PC-9 (cell line): ENCODE data around the gene KRT6C. TPM values are rescaled to one million over a fixed set of nuclear protein-coding genes. Genes with fewer than 3 reads are reported as not detected.
A peak's percentile ranks its signal among the peaks of the same experiment; 100 is the strongest.

ENCODE experiments used
- BruUV-seq: library from RNA; stranded (reverse); fragments of 400-500 nt; replicated peaks from 2 replicates; lab custom pipeline; 2021; lab: Mats Ljungman, UMichigan
- CTCF ChIA-PET: fragments of 300-600 bp; sonication (Branson Sonifier 250); formaldehyde crosslinking; loops from one replicate; lab custom pipeline; 2022; ENCODE audit warnings: antibody characterized with exemption; lab: Charles Lee
- POLR2A ChIA-PET: fragments of 300-600 bp; sonication (Branson Sonifier 250); formaldehyde crosslinking; loops from one replicate; lab custom pipeline; 2022; ENCODE audit warnings: antibody characterized with exemption; ENCODE audit not compliant: unreplicated experiment; lab: Charles Lee
- DNase-seq, 2 experiments: peaks; one replicate each; pipeline versions ENCODE4 v3.0.0 to v3.0.0-alpha.2; 2015 to 2022; ENCODE audit warnings: mixed read lengths in 1 of 2
- H2AFZ ChIP-seq: fragments of 200-600 bp; sonication (generic); 2 replicates; pipeline ENCODE4 v1.8.1; 2017; ENCODE audit warnings: antibody characterized with exemption
- H3F3A ChIP-seq: fragments of 200-600 bp; sonication (generic); 2 replicates; pipeline ENCODE4 v1.8.1; 2017; ENCODE audit warnings: antibody characterized with exemption, mild to moderate bottlenecking, low read depth; ENCODE audit not compliant: insufficient read depth
- H3K27ac ChIP-seq: fragments of 200-600 bp; sonication (generic); 2 replicates; pipeline ENCODE4 v1.6.1; 2016; ENCODE audit warnings: mixed run types
- H3K27me3 ChIP-seq: fragments of 200-600 bp; sonication (generic); 2 replicates; pipeline ENCODE4 v1.6.1; 2016; ENCODE audit warnings: low read depth, mixed run types; ENCODE audit not compliant: insufficient read depth
- H3K36me3 ChIP-seq: fragments of 200-600 bp; sonication (generic); 2 replicates; pipeline ENCODE4 v1.6.1; 2016; ENCODE audit warnings: low read depth, mixed run types
- H3K4me1 ChIP-seq: fragments of 200-600 bp; sonication (generic); replicated peaks from 2 replicates; pipeline ENCODE4 v1.6.1; 2016; ENCODE audit warnings: mixed run types; ENCODE audit not compliant: insufficient read depth
- H3K4me2 ChIP-seq: fragments of 200-600 bp; sonication (generic); 2 replicates; pipeline ENCODE4 v1.6.1; 2017; ENCODE audit warnings: mixed run types
- H3K4me3 ChIP-seq: fragments of 200-600 bp; sonication (generic); 2 replicates; pipeline ENCODE4 v1.6.1; 2016; ENCODE audit warnings: mixed run types
- H3K79me2 ChIP-seq: fragments of 200-600 bp; sonication (generic); 2 replicates; pipeline ENCODE4 v1.6.1; 2017; ENCODE audit warnings: low read depth, mixed run types
- H3K9me2 ChIP-seq: fragments of 200-600 bp; sonication (generic); 2 replicates; pipeline ENCODE4 v1.8.1; 2017; ENCODE audit warnings: mild to moderate bottlenecking; ENCODE audit not compliant: insufficient read depth
- H3K9me3 ChIP-seq: fragments of 200-600 bp; sonication (generic); 2 replicates; pipeline ENCODE4 v1.8.1; 2016; ENCODE audit warnings: low read depth; ENCODE audit not compliant: insufficient read depth
- H4K20me1 ChIP-seq: fragments of 200-600 bp; sonication (generic); 2 replicates; pipeline ENCODE4 v1.8.1; 2017; ENCODE audit not compliant: insufficient read depth
- CTCF ChIP-seq: fragments of 200-600 bp; sonication (generic); conservative IDR thresholded peaks from 2 replicates; pipeline ENCODE4 v1.6.1; 2017; ENCODE audit warnings: mixed run types, antibody characterized with exemption, mild to moderate bottlenecking, moderate library complexity
- EZH2 ChIP-seq: fragments of 200-600 bp; sonication (generic); IDR thresholded peaks from 2 replicates; pipeline ENCODE4 v1.8.0; 2017; ENCODE audit warnings: antibody characterized with exemption, low read depth
- intact Hi-C: fragments of 100-400 bp; cut with micrococcal nuclease; formaldehyde crosslinking; loops from one replicate; pipeline ENCODE4 v1.10.0; 2022; ENCODE audit not compliant: unreplicated experiment
- total RNA-seq: library from RNA; stranded (reverse); gene quantifications from 2 replicates; pipeline ENCODE4 v1.2.3, GENCODE V29; 2021

The KRT6C gene
- total RNA-seq, 1 experiment from 2014 or later: not detected

DNA sequence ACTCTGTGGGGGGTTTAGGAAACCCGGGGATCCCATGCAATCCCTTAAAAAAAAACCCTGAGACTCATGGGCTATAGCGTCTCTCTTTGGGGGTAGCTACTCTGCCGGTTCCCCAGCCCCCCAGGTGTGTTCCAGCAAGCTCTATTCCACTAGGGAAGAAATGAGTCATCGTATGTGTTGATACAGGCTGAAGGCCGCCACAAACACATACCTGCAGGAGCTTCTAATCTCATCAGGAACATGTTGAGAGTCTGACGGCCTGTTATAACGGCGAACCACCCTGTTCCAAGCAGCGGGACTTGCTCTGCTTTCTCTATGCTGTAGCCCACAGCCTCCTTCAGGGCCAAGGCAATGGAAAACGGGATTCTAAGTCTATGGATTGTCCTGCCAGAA is 47.6 kb upstream of the KRT6C start:
- intact Hi-C loops: loop anchor here (5.0 to 10.0 kb wide), 3 partner anchors 124 to 454 kb away; no protein-coding TSS in a partner anchor
- peak overlapping the region; percentile 96 for H3K27ac ChIP-seq
- H3K27me3 ChIP-seq: no peaks in the 10 kb centered on the region
- no peak for TF ChIP-seq EZH2
- no peak for TF ChIP-seq CTCF
- no peaks in the 10 kb centered on the region for H3K9me3 ChIP-seq
- H3K4me1 ChIP-seq: peaks cover 66% of the 10 kb centered on the region
- ChIA-PET CTCF (interaction anchor here (0.7 to 1.5 kb wide), 5 partner anchors 26 to 354 kb away, joined by 3 to 11 read pairs (median 4); no protein-coding TSS in a partner anchor), POLR2A (interaction anchor here (0.5 to 0.7 kb wide), 4 partner anchors 32 to 402 kb away, joined by 3 to 5 read pairs (median 4); no protein-coding TSS in a partner anchor)
- peak overlapping the region; percentile 79 for H3K4me2 ChIP-seq
- H3K9me2 ChIP-seq: no peaks in the 10 kb centered on the region
- H3F3A ChIP-seq: peaks cover 26% of the 10 kb centered on the region
- H3K36me3 ChIP-seq: no peaks in the 10 kb centered on the region
- peak overlapping the region; percentile 56; the same call in 1 of the 2 replicates for H3K4me3 ChIP-seq
- no peaks in the 10 kb centered on the region for H3K79me2 ChIP-seq
- peak; percentile 52 to 83 for DNase-seq
- H4K20me1 ChIP-seq: no peaks in the 10 kb centered on the region
- H2AFZ ChIP-seq: no peak overlapping the region
- BruUV-seq: no TSS peak

GRCh38 chr12:52519826-52520662 is 46.4 kb upstream of the KRT6C start, which contains the start of gene KRT5:
KRT5 (minus strand) TSS chr12:52520394; CDS start chr12:52520296, 98 bp downstream.
- no peaks in the 10 kb centered on the region for H3K9me2 ChIP-seq
- H3K36me3 ChIP-seq: no peaks in the 10 kb centered on the region
- peaks cover 26% of the 10 kb centered on the region for H3F3A ChIP-seq
- H3K4me3 ChIP-seq: peak within 1 kb of the TSS; percentile 56
- TF ChIP-seq CTCF (no peak), EZH2 (no peak)
- H3K9me3 ChIP-seq: no peaks in the 10 kb centered on the region
- CTCF ChIA-PET: interaction anchor here (1.4 to 1.5 kb wide), 3 partner anchors 24 to 124 kb away, joined by 3 to 11 read pairs (median 4); no protein-coding TSS in a partner anchor
- POLR2A ChIA-PET: interaction anchor here (0.6 to 0.9 kb wide), 8 partner anchors 11 to 494 kb away, joined by 3 to 13 read pairs (median 4); partner anchors contain the start of gene KRT6A
- H3K4me1 ChIP-seq: peaks cover 58% of the 10 kb centered on the region
- intact Hi-C loops: loop anchor here (5.0 to 10.0 kb wide), 3 partner anchors 123 to 455 kb away; no protein-coding TSS in a partner anchor
- H3K79me2 ChIP-seq: no peaks in the 10 kb centered on the region
- H3K27ac ChIP-seq: peak within 1 kb of the TSS; percentile 96
- no peaks in the 10 kb centered on the region for H3K27me3 ChIP-seq
- H2AFZ ChIP-seq: no peak within 1 kb of the TSS
- peak; percentile 79 to 93 for DNase-seq
- peak within 1 kb of the TSS; percentile 79 for H3K4me2 ChIP-seq
- no peaks in the 10 kb centered on the region for H4K20me1 ChIP-seq
- BruUV-seq: TSS peak; percentile 66

GRCh38 chr12:52519387-52519703 is 45.7 kb upstream of the KRT6C start:
- intact Hi-C loops: no loop called here
- H3K36me3 ChIP-seq: no peaks in the 10 kb centered on the region
- peak overlapping the region; percentile 56 for H3K4me3 ChIP-seq
- no peaks in the 10 kb centered on the region for H3K27me3 ChIP-seq
- peaks cover 26% of the 10 kb centered on the region for H3F3A ChIP-seq
- H3K9me2 ChIP-seq: no peaks in the 10 kb centered on the region
- no peaks in the 10 kb centered on the region for H3K79me2 ChIP-seq
- no peaks in the 10 kb centered on the region for H3K9me3 ChIP-seq
- DNase-seq: no peak
- BruUV-seq: no TSS peak
- CTCF ChIA-PET: interaction anchor here (1.5 kb wide), 1 partner anchor 123 kb away, joined by 3 read pairs; no protein-coding TSS in a partner anchor
- H4K20me1 ChIP-seq: no peaks in the 10 kb centered on the region
- POLR2A ChIA-PET: interaction anchor here (0.6 to 0.9 kb wide), 3 partner anchors 23 to 493 kb away, joined by 3 to 4 read pairs (median 4); no protein-coding TSS in a partner anchor
- TF ChIP-seq CTCF: no peak
- TF ChIP-seq EZH2: no peak
- H2AFZ ChIP-seq: no peak overlapping the region
- no peak overlapping the region for H3K27ac ChIP-seq
- peak overlapping the region; percentile 79 for H3K4me2 ChIP-seq
- peaks cover 51% of the 10 kb centered on the region for H3K4me1 ChIP-seq
